HCT116 (cell line): ENCODE results near the gene TENM3. TPM values are rescaled to one million over a fixed set of nuclear protein-coding genes. Genes with fewer than 3 reads are reported as not detected.

ENCODE experiments used
- ATAC-seq: fragments of 200-7000 bp; cut with Tn5 transposase; 2 replicates; pipeline ENCODE4 v1.9.1; 2020; ENCODE audit warnings: mild to moderate bottlenecking, moderate library complexity
- BruUV-seq: library from RNA; stranded (reverse); fragments of 400-500 nt; replicated peaks from 2 replicates; lab custom pipeline; 2021; lab: Mats Ljungman, UMichigan
- CTCF ChIA-PET: fragments of 300-600 bp; sonication (Branson Sonifier 250); formaldehyde crosslinking; loops from one replicate; lab custom pipeline; 2021; ENCODE audit warnings: antibody characterized with exemption; lab: Charles Lee
- POLR2A ChIA-PET: fragments of 300-600, 350-600 bp; sonication (Branson Sonifier 250); formaldehyde crosslinking; loops from one replicate; lab custom pipeline; 2021; ENCODE audit warnings: antibody characterized with exemption; lab: Charles Lee
- RAD21 ChIA-PET, 2 experiments: fragments of 300-600 bp; sonication (Branson Sonifier 250); formaldehyde crosslinking; loops; one replicate each; lab custom pipeline; 2023; ENCODE audit warnings: low total read pairs in 2 of 2; ENCODE audit not compliant: uncharacterized antibody in 2 of 2, unreplicated experiment in 2 of 2, low non-redundant PET in 1 of 2; lab: Charles Lee
- DNase-seq: peaks from one replicate; pipeline ENCODE4 v3.0.0-alpha.2; 2010; ENCODE audit warnings: low read depth, low spot score
- H2AFZ ChIP-seq: fragments of 200-600 bp; shearing (Covaris generic), sonication (generic); 2 replicates; pipeline ENCODE4 v1.6.1; 2017; ENCODE audit warnings: low read depth, mixed run types, mixed read lengths, antibody characterized with exemption, low read length; ENCODE audit not compliant: poor library complexity, severe bottlenecking
- H3K27ac ChIP-seq: 2 replicates; pipeline ENCODE4 v1.5.1; 2012; ENCODE audit warnings: low read depth, low read length
- H3K27me3 ChIP-seq: fragments of 200-600 bp; sonication (generic); 2 replicates; pipeline ENCODE4 v1.6.1; 2016; ENCODE audit warnings: mixed run types, low read length, mixed read lengths; ENCODE audit not compliant: insufficient read depth
- H3K36me3 ChIP-seq, 2 experiments: fragments of 200-500 bp in 1 of 2; fragments of 200-600 bp in 1 of 2; sonication (Bioruptor generic) in 1 of 2; sonication (generic) in 1 of 2; 2 replicates each; pipeline versions ENCODE4 v1.5.1 to v1.6.1; 2014 to 2016; ENCODE audit warnings: low read length in 2 of 2, inconsistent platforms in 1 of 2, mixed read lengths in 1 of 2, mixed run types in 1 of 2; ENCODE audit not compliant: insufficient read depth in 2 of 2, control insufficient read depth in 1 of 2
- H3K4me1 ChIP-seq, 2 experiments: fragments of 200-600 bp in 1 of 2; sonication (generic) in 1 of 2; 2 replicates each; pipeline versions ENCODE4 v1.5.1 to v1.6.1; 2012 to 2017; ENCODE audit warnings: low read length in 2 of 2, inconsistent platforms in 1 of 2, mild to moderate bottlenecking in 1 of 2, mixed read lengths in 1 of 2, mixed run types in 1 of 2, moderate library complexity in 1 of 2; ENCODE audit not compliant: insufficient read depth in 2 of 2, control insufficient read depth in 1 of 2
- H3K4me2 ChIP-seq: fragments of 200-600 bp; sonication (generic); 2 replicates; pipeline ENCODE4 v1.6.1; 2017; ENCODE audit warnings: mixed run types, low read length, mixed read lengths
- H3K4me3 ChIP-seq, 2 experiments: fragments of 200-600 bp in 1 of 2; sonication (generic) in 1 of 2; replicated peaks in 1 of 2; 2 replicates each; pipeline ENCODE4 v1.5.1; 2011 to 2016; ENCODE audit warnings: low read length in 2 of 2, control low read depth in 1 of 2, low read depth in 1 of 2, mild to moderate bottlenecking in 1 of 2, mixed read lengths in 1 of 2, mixed run types in 1 of 2
- H3K79me2 ChIP-seq: fragments of 200-600 bp; sonication (generic); 2 replicates; pipeline ENCODE4 v1.6.1; 2017; ENCODE audit warnings: mild to moderate bottlenecking, mixed run types, low read length, moderate library complexity, mixed read lengths; ENCODE audit not compliant: insufficient read depth
- H3K9ac ChIP-seq: fragments of 200-600 bp; sonication (generic); 2 replicates; pipeline ENCODE4 v1.6.1; 2016; ENCODE audit warnings: low read length, mixed read lengths
- H3K9me2 ChIP-seq: fragments of 200-600 bp; sonication (generic), shearing (Covaris generic); 2 replicates; pipeline ENCODE4 v1.6.1; 2017; ENCODE audit warnings: mixed run types, mild to moderate bottlenecking, moderate library complexity; ENCODE audit not compliant: insufficient read depth
- H3K9me3 ChIP-seq, 2 experiments: fragments of 200-500 bp in 1 of 2; fragments of 200-600 bp in 1 of 2; sonication (Bioruptor generic) in 1 of 2; sonication (generic) in 1 of 2; 2 replicates each; pipeline ENCODE4 v1.6.1; 2014 to 2017; ENCODE audit warnings: low read length in 2 of 2, mixed read lengths in 2 of 2, inconsistent platforms in 1 of 2, low read depth in 1 of 2, mild to moderate bottlenecking in 1 of 2, mixed run types in 1 of 2, moderate library complexity in 1 of 2; ENCODE audit not compliant: control insufficient read depth in 1 of 2, insufficient read depth in 1 of 2
- H4K20me1 ChIP-seq: fragments of 200-600 bp; sonication (generic), shearing (Covaris generic); 2 replicates; pipeline ENCODE4 v1.6.1; 2017; ENCODE audit warnings: mixed run types, mild to moderate bottlenecking, moderate library complexity; ENCODE audit not compliant: insufficient read depth
- CBX3 ChIP-seq: IDR thresholded peaks from 2 replicates; pipeline ENCODE4 v1.6.1; 2012; ENCODE audit warnings: low read depth
- ELF1 ChIP-seq: IDR thresholded peaks from 2 replicates; pipeline ENCODE4 v1.6.1; 2012; ENCODE audit warnings: low read depth, borderline replicate concordance
- EZH2 ChIP-seq: fragments of 200-600 bp; sonication (generic); IDR thresholded peaks from 2 replicates; pipeline ENCODE4 v1.6.1; 2017; ENCODE audit warnings: antibody characterized with exemption, mixed run types
- POLR2A ChIP-seq: IDR thresholded peaks from 2 replicates; pipeline ENCODE4 v1.7.0; 2011; ENCODE audit warnings: borderline replicate concordance; ENCODE audit not compliant: insufficient read depth, insufficient read length; ENCODE audit errors: extremely low read depth
- POLR2AphosphoS5 ChIP-seq: IDR thresholded peaks from 2 replicates; pipeline ENCODE4 v1.6.1; 2011; ENCODE audit warnings: mild to moderate bottlenecking, low read depth, low read length, moderate library complexity
- RAD21 ChIP-seq: IDR thresholded peaks from 2 replicates; pipeline ENCODE4 v1.6.1; 2012; ENCODE audit warnings: low read depth, mild to moderate bottlenecking
- SRF ChIP-seq: IDR thresholded peaks from 2 replicates; pipeline ENCODE4 v1.6.1; 2012; ENCODE audit warnings: low read depth
- TCF7L2 ChIP-seq: IDR thresholded peaks from 2 replicates; pipeline ENCODE4 v1.7.0; 2011; ENCODE audit warnings: borderline replicate concordance, inconsistent platforms; ENCODE audit not compliant: insufficient read depth, insufficient read length; ENCODE audit errors: extremely low read depth
- YY1 ChIP-seq: IDR thresholded peaks from 2 replicates; pipeline ENCODE4 v1.6.1; 2011; ENCODE audit warnings: low read length, low read depth, moderate library complexity, mild to moderate bottlenecking; ENCODE audit not compliant: insufficient replicate concordance; ENCODE audit errors: extremely low read depth
- ZFX ChIP-seq: fragments of 450-650 bp; IDR thresholded peaks from 2 replicates; pipeline ENCODE4 v1.6.1; 2017
- intact Hi-C: fragments of 100-400 bp; cut with micrococcal nuclease; formaldehyde crosslinking; loops from 2 replicates; pipeline ENCODE4 v1.10.0; 2022
- total RNA-seq: library from RNA; stranded (reverse); gene quantifications from one replicate; pipeline ENCODE4 v1.2.1, GENCODE V29; 2021; ENCODE audit not compliant: unreplicated experiment
- TF ChIP-seq, protein P1 (sequence below): IDR thresholded peaks from 2 replicates; pipeline ENCODE4 v1.6.1; 2012; ENCODE audit warnings: low read depth
- TF ChIP-seq, protein P2 (sequence below), 3 experiments: fragments of 200-600 bp in 1 of 3; sonication (generic) in 1 of 3; IDR thresholded peaks in 2 of 3; conservative IDR thresholded peaks in 1 of 3; 2 replicates each; pipeline ENCODE4 v1.5.1; 2012 to 2017; ENCODE audit warnings: low read depth in 2 of 3, low read length in 2 of 3, antibody characterized with exemption in 1 of 3, borderline replicate concordance in 1 of 3, control low read depth in 1 of 3, mild to moderate bottlenecking in 1 of 3, mixed read lengths in 1 of 3, mixed run types in 1 of 3, moderate library complexity in 1 of 3; ENCODE audit not compliant: insufficient read depth in 1 of 3

The TENM3 gene
- total RNA-seq, 1 experiment from 2014 or later: 0.54 TPM

DNA sequence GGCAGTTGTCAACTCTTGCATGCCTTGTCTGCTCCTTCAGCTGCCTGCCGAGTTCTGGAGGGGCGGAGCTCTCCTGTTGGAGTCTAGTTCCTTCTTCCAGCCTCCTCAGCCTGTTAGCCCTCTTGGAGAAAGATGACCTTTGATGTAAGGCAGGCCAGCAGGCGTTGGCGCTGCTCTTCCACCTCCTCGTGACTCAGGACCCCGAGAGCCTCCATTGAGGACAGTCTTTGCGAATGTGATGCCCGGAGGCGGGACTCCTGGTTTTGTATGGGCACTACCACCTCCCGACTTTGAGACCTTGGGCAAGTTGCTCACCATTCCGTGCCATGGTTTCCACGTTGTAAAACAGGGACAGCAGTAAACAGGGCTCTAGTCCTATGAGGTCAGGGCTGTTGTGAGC lies 108.3 kb downstream of the TENM3 start:
- Histone ChIP-seq H3K9me3 (no peaks in the 10 kb centered on the region), H3K4me2 (no peak overlapping the region), H2AFZ (no peak overlapping the region), H3K4me3 (no peak overlapping the region), H3K27ac (no peak overlapping the region), H3K9me2 (no peaks in the 10 kb centered on the region), H3K79me2 (no peaks in the 10 kb centered on the region), H3K4me1 (no peaks in the 10 kb centered on the region), H3K36me3 (no peaks in the 10 kb centered on the region), H3K9ac (no peak overlapping the region), H3K27me3 (peaks cover 28% of the 10 kb centered on the region), H4K20me1 (no peaks in the 10 kb centered on the region)
- ChIA-PET RAD21 (no interaction called here), POLR2A (no interaction called here), CTCF (no interaction called here)
- DNase-seq (no peak), ATAC-seq (no peak)
- no TSS peak for BruUV-seq
- TF ChIP-seq ZFX: no peak
- TF ChIP-seq POLR2AphosphoS5: no peak
- TF ChIP-seq, protein P1, sequence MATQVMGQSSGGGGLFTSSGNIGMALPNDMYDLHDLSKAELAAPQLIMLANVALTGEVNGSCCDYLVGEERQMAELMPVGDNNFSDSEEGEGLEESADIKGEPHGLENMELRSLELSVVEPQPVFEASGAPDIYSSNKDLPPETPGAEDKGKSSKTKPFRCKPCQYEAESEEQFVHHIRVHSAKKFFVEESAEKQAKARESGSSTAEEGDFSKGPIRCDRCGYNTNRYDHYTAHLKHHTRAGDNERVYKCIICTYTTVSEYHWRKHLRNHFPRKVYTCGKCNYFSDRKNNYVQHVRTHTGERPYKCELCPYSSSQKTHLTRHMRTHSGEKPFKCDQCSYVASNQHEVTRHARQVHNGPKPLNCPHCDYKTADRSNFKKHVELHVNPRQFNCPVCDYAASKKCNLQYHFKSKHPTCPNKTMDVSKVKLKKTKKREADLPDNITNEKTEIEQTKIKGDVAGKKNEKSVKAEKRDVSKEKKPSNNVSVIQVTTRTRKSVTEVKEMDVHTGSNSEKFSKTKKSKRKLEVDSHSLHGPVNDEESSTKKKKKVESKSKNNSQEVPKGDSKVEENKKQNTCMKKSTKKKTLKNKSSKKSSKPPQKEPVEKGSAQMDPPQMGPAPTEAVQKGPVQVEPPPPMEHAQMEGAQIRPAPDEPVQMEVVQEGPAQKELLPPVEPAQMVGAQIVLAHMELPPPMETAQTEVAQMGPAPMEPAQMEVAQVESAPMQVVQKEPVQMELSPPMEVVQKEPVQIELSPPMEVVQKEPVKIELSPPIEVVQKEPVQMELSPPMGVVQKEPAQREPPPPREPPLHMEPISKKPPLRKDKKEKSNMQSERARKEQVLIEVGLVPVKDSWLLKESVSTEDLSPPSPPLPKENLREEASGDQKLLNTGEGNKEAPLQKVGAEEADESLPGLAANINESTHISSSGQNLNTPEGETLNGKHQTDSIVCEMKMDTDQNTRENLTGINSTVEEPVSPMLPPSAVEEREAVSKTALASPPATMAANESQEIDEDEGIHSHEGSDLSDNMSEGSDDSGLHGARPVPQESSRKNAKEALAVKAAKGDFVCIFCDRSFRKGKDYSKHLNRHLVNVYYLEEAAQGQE: no peak
- no peak for TF ChIP-seq YY1
- TF ChIP-seq RAD21: no peak
- TF ChIP-seq ELF1: no peak
- TF ChIP-seq SRF: no peak
- no peak for TF ChIP-seq EZH2
- no peak for TF ChIP-seq TCF7L2
- TF ChIP-seq POLR2A: no peak
- no peak for TF ChIP-seq CBX3
- TF ChIP-seq, protein P2, sequence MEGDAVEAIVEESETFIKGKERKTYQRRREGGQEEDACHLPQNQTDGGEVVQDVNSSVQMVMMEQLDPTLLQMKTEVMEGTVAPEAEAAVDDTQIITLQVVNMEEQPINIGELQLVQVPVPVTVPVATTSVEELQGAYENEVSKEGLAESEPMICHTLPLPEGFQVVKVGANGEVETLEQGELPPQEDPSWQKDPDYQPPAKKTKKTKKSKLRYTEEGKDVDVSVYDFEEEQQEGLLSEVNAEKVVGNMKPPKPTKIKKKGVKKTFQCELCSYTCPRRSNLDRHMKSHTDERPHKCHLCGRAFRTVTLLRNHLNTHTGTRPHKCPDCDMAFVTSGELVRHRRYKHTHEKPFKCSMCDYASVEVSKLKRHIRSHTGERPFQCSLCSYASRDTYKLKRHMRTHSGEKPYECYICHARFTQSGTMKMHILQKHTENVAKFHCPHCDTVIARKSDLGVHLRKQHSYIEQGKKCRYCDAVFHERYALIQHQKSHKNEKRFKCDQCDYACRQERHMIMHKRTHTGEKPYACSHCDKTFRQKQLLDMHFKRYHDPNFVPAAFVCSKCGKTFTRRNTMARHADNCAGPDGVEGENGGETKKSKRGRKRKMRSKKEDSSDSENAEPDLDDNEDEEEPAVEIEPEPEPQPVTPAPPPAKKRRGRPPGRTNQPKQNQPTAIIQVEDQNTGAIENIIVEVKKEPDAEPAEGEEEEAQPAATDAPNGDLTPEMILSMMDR (IDR thresholded peaks at IDR 0.05 in 2 of 3, conservative IDR thresholded peaks at IDR 0.05 in 1 of 3; ENCODE audit: borderline replicate concordance in 1 of 3, insufficient read depth in 1 of 3, low read depth in 2 of 3, low read length in 2 of 3): no peak
- intact Hi-C loops: no loop called here
